ENCODE results near the gene ACAD9. TPM values are rescaled to one million over a fixed set of nuclear protein-coding genes. Genes with fewer than 3 reads are reported as not detected.
"Not testable (repeated sequence)": the region's sequence is repeated elsewhere in the genome, so short reads cannot be mapped to it uniquely, and the experiment has no call there.

ACAD9 gene
- total RNA-seq, 1 donor from 2014 or later, result 43.0 TPM

DNA sequence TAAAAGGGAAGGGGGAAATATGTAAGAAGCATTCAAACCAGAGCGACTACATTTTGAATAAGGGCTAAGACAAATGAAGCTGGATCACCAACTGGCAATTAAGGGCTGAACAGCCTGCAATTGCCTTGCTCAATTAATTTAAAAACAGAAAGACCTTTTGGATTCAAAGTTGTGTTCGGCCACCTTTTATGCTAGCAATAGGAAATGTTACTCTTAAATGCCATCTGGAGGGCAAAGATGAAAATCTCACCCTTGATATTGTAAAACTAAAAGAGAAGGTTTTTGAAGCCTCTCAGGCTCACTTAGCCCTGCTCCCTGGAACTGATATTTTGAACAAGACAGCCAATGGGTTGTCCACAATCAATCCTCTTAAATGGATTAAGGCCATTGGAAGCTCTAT lies 44.2 kb downstream of the ACAD9 start:
- H3K27ac ChIP-seq, result no peak overlapping the region
- no peak for DNase-seq (ENCODE audit: extremely low spot score in 2 of 2)
- no peaks in the 10 kb centered on the region for H3K36me3 ChIP-seq
- H3K9me3 ChIP-seq, result peaks cover 4% of the 10 kb centered on the region
- intact Hi-C loops (cut with DNase I), result no loop called here
- no peak overlapping the region for H3K4me3 ChIP-seq
- no peaks in the 10 kb centered on the region for H3K4me1 ChIP-seq
- H3K27me3 ChIP-seq, result no peaks in the 10 kb centered on the region
- no peak for TF ChIP-seq POLR2AphosphoS5 (IDR thresholded peaks at IDR 0.05; ENCODE audit: insufficient read depth in 1 of 2, low read depth in 1 of 2)
- TF ChIP-seq POLR2A (IDR thresholded peaks at IDR 0.05), result no peak
- TF ChIP-seq, protein P1, sequence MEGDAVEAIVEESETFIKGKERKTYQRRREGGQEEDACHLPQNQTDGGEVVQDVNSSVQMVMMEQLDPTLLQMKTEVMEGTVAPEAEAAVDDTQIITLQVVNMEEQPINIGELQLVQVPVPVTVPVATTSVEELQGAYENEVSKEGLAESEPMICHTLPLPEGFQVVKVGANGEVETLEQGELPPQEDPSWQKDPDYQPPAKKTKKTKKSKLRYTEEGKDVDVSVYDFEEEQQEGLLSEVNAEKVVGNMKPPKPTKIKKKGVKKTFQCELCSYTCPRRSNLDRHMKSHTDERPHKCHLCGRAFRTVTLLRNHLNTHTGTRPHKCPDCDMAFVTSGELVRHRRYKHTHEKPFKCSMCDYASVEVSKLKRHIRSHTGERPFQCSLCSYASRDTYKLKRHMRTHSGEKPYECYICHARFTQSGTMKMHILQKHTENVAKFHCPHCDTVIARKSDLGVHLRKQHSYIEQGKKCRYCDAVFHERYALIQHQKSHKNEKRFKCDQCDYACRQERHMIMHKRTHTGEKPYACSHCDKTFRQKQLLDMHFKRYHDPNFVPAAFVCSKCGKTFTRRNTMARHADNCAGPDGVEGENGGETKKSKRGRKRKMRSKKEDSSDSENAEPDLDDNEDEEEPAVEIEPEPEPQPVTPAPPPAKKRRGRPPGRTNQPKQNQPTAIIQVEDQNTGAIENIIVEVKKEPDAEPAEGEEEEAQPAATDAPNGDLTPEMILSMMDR (IDR thresholded peaks at IDR 0.05), result no peak

DNA sequence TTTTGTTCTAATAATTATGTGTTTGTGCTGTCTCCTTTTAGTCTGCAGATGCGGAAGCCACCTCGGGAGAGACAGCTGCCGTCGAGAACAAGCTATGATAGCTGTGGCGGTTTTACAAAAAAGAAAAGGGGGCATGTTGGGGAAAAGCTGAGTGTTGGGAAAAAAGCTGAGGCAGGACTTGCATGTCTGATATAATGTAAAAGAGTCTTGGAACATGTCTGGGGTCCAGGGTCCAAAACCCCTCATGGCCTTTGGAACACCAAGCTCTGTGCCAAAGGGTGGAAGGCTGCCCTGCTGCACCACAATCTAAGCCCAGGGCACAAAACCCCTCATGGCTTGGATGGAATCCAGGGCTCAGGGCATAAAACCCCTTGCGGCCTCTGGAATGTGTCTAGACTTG lies 44.6 kb downstream of the ACAD9 start:
- H3K9me3 ChIP-seq; H3K27ac ChIP-seq; H3K4me1 ChIP-seq; intact Hi-C loops (cut with DNase I); H3K36me3 ChIP-seq; H3K27me3 ChIP-seq; H3K4me3 ChIP-seq: not testable (repeated sequence)
- peak; percentile 11 to 28 for DNase-seq (ENCODE audit: extremely low spot score in 2 of 2)

DNA sequence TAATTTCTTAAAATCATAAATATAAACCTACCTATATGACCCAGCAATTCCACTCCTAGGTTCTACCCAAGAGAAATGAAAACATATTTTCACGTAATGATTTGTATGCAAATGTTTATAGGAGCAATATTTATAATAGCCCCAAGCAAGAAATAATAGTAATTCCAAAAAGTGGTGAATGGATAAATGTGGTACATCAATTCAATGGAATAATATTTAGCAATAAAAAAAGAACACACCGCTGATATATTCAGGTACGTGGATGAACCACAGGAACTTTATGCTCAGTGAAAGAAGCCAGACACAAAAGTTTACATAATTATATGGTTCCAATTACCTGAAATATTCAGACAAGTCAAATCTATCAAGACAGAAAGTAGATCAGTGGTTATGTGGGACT lies 49.9 kb downstream of the ACAD9 start:
- H3K36me3 ChIP-seq, result no peaks in the 10 kb centered on the region
- H3K27ac ChIP-seq, result no peak overlapping the region
- intact Hi-C loops (cut with DNase I), result no loop called here
- DNase-seq (ENCODE audit: extremely low spot score in 2 of 2), result no peak
- H3K27me3 ChIP-seq, result no peaks in the 10 kb centered on the region
- H3K4me1 ChIP-seq, result no peaks in the 10 kb centered on the region
- H3K9me3 ChIP-seq, result no peaks in the 10 kb centered on the region
- H3K4me3 ChIP-seq, result no peak overlapping the region
- TF ChIP-seq POLR2A (IDR thresholded peaks at IDR 0.05) (no peak), POLR2AphosphoS5 (IDR thresholded peaks at IDR 0.05; ENCODE audit: insufficient read depth in 1 of 2, low read depth in 1 of 2) (no peak)
- TF ChIP-seq, protein P1 (IDR thresholded peaks at IDR 0.05), result no peak

DNA sequence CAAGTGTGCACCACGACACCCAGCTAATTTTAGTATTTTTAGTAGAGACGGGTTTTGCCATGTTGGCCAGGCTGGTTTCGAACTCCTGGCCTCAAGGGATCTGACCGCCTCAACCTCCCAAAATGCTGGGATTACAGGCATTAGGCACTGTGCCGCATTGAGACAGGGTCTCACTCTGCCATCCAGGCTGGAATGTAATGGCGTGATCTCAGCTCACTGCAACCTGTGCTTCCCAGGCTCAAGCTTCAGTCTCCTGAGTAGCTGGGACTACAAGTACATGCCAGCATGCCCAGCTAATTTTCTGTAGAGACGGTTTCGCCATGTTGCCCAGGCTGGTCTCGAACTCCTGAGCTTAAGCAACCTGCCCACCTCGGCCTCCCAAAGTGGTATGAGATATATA lies 51.6 kb downstream of the ACAD9 start:
- TF ChIP-seq POLR2AphosphoS5 (IDR thresholded peaks at IDR 0.05; ENCODE audit: insufficient read depth in 1 of 2, low read depth in 1 of 2) (no peak), POLR2A (IDR thresholded peaks at IDR 0.05) (no peak)
- TF ChIP-seq, protein P1 (IDR thresholded peaks at IDR 0.05), result no peak
- DNase-seq (ENCODE audit: extremely low spot score in 2 of 2), result peak; percentile 65 to 67
- intact Hi-C loops (cut with DNase I), result no loop called here

DNA sequence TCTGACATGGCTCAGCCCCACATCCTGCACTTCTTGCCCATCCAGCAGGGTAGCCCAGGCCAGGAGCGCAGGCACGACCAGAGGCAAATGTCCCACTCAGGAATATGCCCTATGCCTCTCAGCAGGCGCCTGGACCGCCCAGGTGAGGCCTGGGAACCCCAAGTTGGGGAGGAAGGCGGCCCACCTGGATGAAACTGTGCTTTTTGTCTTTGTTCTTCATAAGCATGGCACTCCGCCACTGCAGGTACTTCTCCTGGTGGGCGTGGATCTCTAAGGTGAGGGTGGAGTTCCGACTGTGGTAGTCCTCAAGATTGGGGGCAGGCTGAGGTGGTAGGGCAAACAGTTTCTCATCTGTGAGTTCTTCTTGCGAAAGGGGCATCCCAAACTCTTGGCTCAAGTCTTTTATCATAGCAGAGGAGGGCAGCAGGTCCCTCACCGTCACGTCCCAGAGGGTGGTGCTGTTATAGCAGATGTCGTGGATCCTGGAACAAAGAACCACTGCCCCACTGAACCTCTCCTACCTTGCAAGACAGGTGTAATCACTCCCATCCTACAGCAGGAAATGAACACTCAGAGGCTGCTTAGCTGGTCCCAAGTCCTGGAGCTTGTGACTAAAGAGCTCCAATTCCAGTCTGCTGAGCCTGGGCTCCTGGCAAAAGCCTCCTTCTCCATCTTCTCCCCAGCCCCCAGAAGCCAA lies 53.2 kb downstream of the ACAD9 start:
- peak; percentile 65 to 82 for DNase-seq (ENCODE audit: extremely low spot score in 2 of 2)
- Histone ChIP-seq H3K9me3 (no peaks in the 10 kb centered on the region), H3K4me3 (no peak overlapping the region), H3K27ac (no peak overlapping the region), H3K4me1 (no peaks in the 10 kb centered on the region), H3K27me3 (no peaks in the 10 kb centered on the region), H3K36me3 (no peaks in the 10 kb centered on the region)
- TF ChIP-seq POLR2A (IDR thresholded peaks at IDR 0.05), result no peak
- TF ChIP-seq POLR2AphosphoS5 (IDR thresholded peaks at IDR 0.05; ENCODE audit: insufficient read depth in 1 of 2, low read depth in 1 of 2), result no peak
- TF ChIP-seq, protein P1 (IDR thresholded peaks at IDR 0.05), result no peak
- intact Hi-C loops (cut with DNase I), result no loop called here

More for the DNA sequence above, 51.6 kb downstream of the ACAD9 start:
- no peaks in the 10 kb centered on the region for H3K9me3 ChIP-seq
- H3K36me3 ChIP-seq, result no peaks in the 10 kb centered on the region
- no peak overlapping the region for H3K4me3 ChIP-seq
- H3K27me3 ChIP-seq, result no peaks in the 10 kb centered on the region
- H3K27ac ChIP-seq, result no peak overlapping the region
- H3K4me1 ChIP-seq, result no peaks in the 10 kb centered on the region
